Measurements from ENCODE around the gene HSD17B11.
"Not testable (repeated sequence)": the region's sequence is repeated elsewhere in the genome, so short reads cannot be mapped to it uniquely, and the experiment has no call there.

HSD17B11 gene

GRCh38 chr4:87317527-87317926, 73.5 kb downstream of the HSD17B11 start:
- H3K9me3 ChIP-seq (ENCODE audit: low read length) = no peaks in the 10 kb centered on the region
- no peak overlapping the region for H3K9ac ChIP-seq (ENCODE audit: low read length)
- no peak overlapping the region for H3K27ac ChIP-seq (ENCODE audit: low read depth, low read length)

GRCh38 chr4:87316961-87317360, 74.0 kb downstream of the HSD17B11 start:
- H3K27me3 ChIP-seq (ENCODE audit: control insufficient read depth in 1 of 2, insufficient read depth in 2 of 2, low read length in 2 of 2) = no peaks in the 10 kb centered on the region
- H3K4me3 ChIP-seq (ENCODE audit: low read depth in 1 of 2, low read length in 2 of 2) = no peak overlapping the region
- no peak overlapping the region for H3K27ac ChIP-seq (ENCODE audit: low read depth, low read length)
- H3K36me3 ChIP-seq (ENCODE audit: insufficient read depth, low read length) = no peaks in the 10 kb centered on the region
- no peak overlapping the region for H3K9ac ChIP-seq (ENCODE audit: low read length)
- no peaks in the 10 kb centered on the region for H3K9me3 ChIP-seq (ENCODE audit: low read length)
- H3K4me1 ChIP-seq (ENCODE audit: insufficient read depth, low read length) = peaks cover 5% of the 10 kb centered on the region

More at GRCh38 chr4:87317527-87317926, 73.5 kb downstream of the HSD17B11 start:
- peaks cover 11% of the 10 kb centered on the region for H3K4me1 ChIP-seq (ENCODE audit: insufficient read depth, low read length)
- H3K36me3 ChIP-seq (ENCODE audit: insufficient read depth, low read length) = no peaks in the 10 kb centered on the region
- H3K27me3 ChIP-seq (ENCODE audit: control insufficient read depth in 1 of 2, insufficient read depth in 2 of 2, low read length in 2 of 2) = no peaks in the 10 kb centered on the region
- H3K4me3 ChIP-seq (ENCODE audit: low read depth in 1 of 2, low read length in 2 of 2) = no peak overlapping the region

GRCh38 chr4:87315000-87315399, 76.0 kb downstream of the HSD17B11 start:
- H3K4me3 ChIP-seq (ENCODE audit: low read depth in 1 of 2, low read length in 2 of 2); H3K27ac ChIP-seq (ENCODE audit: low read depth, low read length); H3K9ac ChIP-seq (ENCODE audit: low read length); H3K4me1 ChIP-seq (ENCODE audit: insufficient read depth, low read length); H3K36me3 ChIP-seq (ENCODE audit: insufficient read depth, low read length); H3K27me3 ChIP-seq (ENCODE audit: control insufficient read depth in 1 of 2, insufficient read depth in 2 of 2, low read length in 2 of 2); H3K9me3 ChIP-seq (ENCODE audit: low read length): not testable (repeated sequence)

GRCh38 chr4:87313756-87314155, 77.2 kb downstream of the HSD17B11 start:
- Histone ChIP-seq H3K4me3 (ENCODE audit: low read depth in 1 of 2, low read length in 2 of 2) (no peak overlapping the region), H3K4me1 (ENCODE audit: insufficient read depth, low read length) (no peaks in the 10 kb centered on the region), H3K27me3 (ENCODE audit: control insufficient read depth in 1 of 2, insufficient read depth in 2 of 2, low read length in 2 of 2) (no peaks in the 10 kb centered on the region), H3K9ac (ENCODE audit: low read length) (no peak overlapping the region), H3K27ac (ENCODE audit: low read depth, low read length) (no peak overlapping the region), H3K36me3 (ENCODE audit: insufficient read depth, low read length) (no peaks in the 10 kb centered on the region), H3K9me3 (ENCODE audit: low read length) (no peaks in the 10 kb centered on the region)

- Histone ChIP-seq H3K36me3 (ENCODE audit: insufficient read depth, low read length) (no peaks in the 10 kb centered on the region), H3K27ac (ENCODE audit: low read depth, low read length) (no peak overlapping the region), H3K9ac (ENCODE audit: low read length) (no peak overlapping the region), H3K9me3 (ENCODE audit: low read length) (no peaks in the 10 kb centered on the region), H3K4me3 (ENCODE audit: low read depth in 1 of 2, low read length in 2 of 2) (no peak overlapping the region), H3K4me1 (ENCODE audit: insufficient read depth, low read length) (no peaks in the 10 kb centered on the region), H3K27me3 (ENCODE audit: control insufficient read depth in 1 of 2, insufficient read depth in 2 of 2, low read length in 2 of 2) (no peaks in the 10 kb centered on the region)
These were observed 79.3 kb downstream of the HSD17B11 start for GRCh38 chr4:87311684-87312083.

GRCh38 chr4:87310691-87311335, 80.2 kb downstream of the HSD17B11 start:
- no peak overlapping the region for H3K27ac ChIP-seq (ENCODE audit: low read depth, low read length)

GRCh38 chr4:87309625-87310024, 81.4 kb downstream of the HSD17B11 start:
- Histone ChIP-seq H3K27me3 (ENCODE audit: control insufficient read depth in 1 of 2, insufficient read depth in 2 of 2, low read length in 2 of 2) (no peaks in the 10 kb centered on the region), H3K36me3 (ENCODE audit: insufficient read depth, low read length) (no peaks in the 10 kb centered on the region), H3K27ac (ENCODE audit: low read depth, low read length) (no peak overlapping the region)

More at GRCh38 chr4:87310691-87311335, 80.2 kb downstream of the HSD17B11 start:
- H3K36me3 ChIP-seq (ENCODE audit: insufficient read depth, low read length) = no peaks in the 10 kb centered on the region
- H3K4me3 ChIP-seq (ENCODE audit: low read depth in 1 of 2, low read length in 2 of 2) = no peak overlapping the region
- H3K9ac ChIP-seq (ENCODE audit: low read length) = no peak overlapping the region
- H3K4me1 ChIP-seq (ENCODE audit: insufficient read depth, low read length) = no peaks in the 10 kb centered on the region
- H3K27me3 ChIP-seq (ENCODE audit: control insufficient read depth in 1 of 2, insufficient read depth in 2 of 2, low read length in 2 of 2) = no peaks in the 10 kb centered on the region
- H3K9me3 ChIP-seq (ENCODE audit: low read length) = no peaks in the 10 kb centered on the region

GRCh38 chr4:87306056-87306455, 84.9 kb downstream of the HSD17B11 start:
- Histone ChIP-seq H3K27me3 (ENCODE audit: control insufficient read depth in 1 of 2, insufficient read depth in 2 of 2, low read length in 2 of 2) (no peaks in the 10 kb centered on the region), H3K9ac (ENCODE audit: low read length) (no peak overlapping the region), H3K27ac (ENCODE audit: low read depth, low read length) (no peak overlapping the region), H3K36me3 (ENCODE audit: insufficient read depth, low read length) (no peaks in the 10 kb centered on the region), H3K4me1 (ENCODE audit: insufficient read depth, low read length) (no peaks in the 10 kb centered on the region), H3K4me3 (ENCODE audit: low read depth in 1 of 2, low read length in 2 of 2) (no peak overlapping the region), H3K9me3 (ENCODE audit: low read length) (no peaks in the 10 kb centered on the region)

More at GRCh38 chr4:87309625-87310024, 81.4 kb downstream of the HSD17B11 start:
- Histone ChIP-seq H3K9ac (ENCODE audit: low read length) (no peak overlapping the region), H3K9me3 (ENCODE audit: low read length) (no peaks in the 10 kb centered on the region), H3K4me3 (ENCODE audit: low read depth in 1 of 2, low read length in 2 of 2) (no peak overlapping the region), H3K4me1 (ENCODE audit: insufficient read depth, low read length) (no peaks in the 10 kb centered on the region)

- H3K4me1 ChIP-seq (ENCODE audit: insufficient read depth, low read length) = no peaks in the 10 kb centered on the region
- H3K27me3 ChIP-seq (ENCODE audit: control insufficient read depth in 1 of 2, insufficient read depth in 2 of 2, low read length in 2 of 2) = no peaks in the 10 kb centered on the region
- no peak overlapping the region for H3K4me3 ChIP-seq (ENCODE audit: low read depth in 1 of 2, low read length in 2 of 2)
- no peak overlapping the region for H3K27ac ChIP-seq (ENCODE audit: low read depth, low read length)
- H3K9me3 ChIP-seq (ENCODE audit: low read length) = no peaks in the 10 kb centered on the region
- no peak overlapping the region for H3K9ac ChIP-seq (ENCODE audit: low read length)
- no peaks in the 10 kb centered on the region for H3K36me3 ChIP-seq (ENCODE audit: insufficient read depth, low read length)
These were observed 85.4 kb downstream of the HSD17B11 start for GRCh38 chr4:87305562-87305961.

- Histone ChIP-seq H3K27ac (ENCODE audit: low read depth, low read length) (no peak overlapping the region), H3K36me3 (ENCODE audit: insufficient read depth, low read length) (no peaks in the 10 kb centered on the region), H3K27me3 (ENCODE audit: control insufficient read depth in 1 of 2, insufficient read depth in 2 of 2, low read length in 2 of 2) (no peaks in the 10 kb centered on the region), H3K4me3 (ENCODE audit: low read depth in 1 of 2, low read length in 2 of 2) (no peak overlapping the region), H3K9ac (ENCODE audit: low read length) (no peak overlapping the region), H3K4me1 (ENCODE audit: insufficient read depth, low read length) (no peaks in the 10 kb centered on the region), H3K9me3 (ENCODE audit: low read length) (no peaks in the 10 kb centered on the region)
These were observed 86.1 kb downstream of the HSD17B11 start for GRCh38 chr4:87304745-87305432.

- no peaks in the 10 kb centered on the region for H3K9me3 ChIP-seq (ENCODE audit: low read length)
- H3K36me3 ChIP-seq (ENCODE audit: insufficient read depth, low read length) = no peaks in the 10 kb centered on the region
- no peaks in the 10 kb centered on the region for H3K4me1 ChIP-seq (ENCODE audit: insufficient read depth, low read length)
- H3K27me3 ChIP-seq (ENCODE audit: control insufficient read depth in 1 of 2, insufficient read depth in 2 of 2, low read length in 2 of 2) = no peaks in the 10 kb centered on the region
- H3K9ac ChIP-seq (ENCODE audit: low read length) = no peak overlapping the region
- H3K27ac ChIP-seq (ENCODE audit: low read depth, low read length) = no peak overlapping the region
- H3K4me3 ChIP-seq (ENCODE audit: low read depth in 1 of 2, low read length in 2 of 2) = no peak overlapping the region
These were observed 91.1 kb downstream of the HSD17B11 start for GRCh38 chr4:87299898-87300297.

GRCh38 chr4:87298362-87298761, 92.6 kb downstream of the HSD17B11 start:
- no peaks in the 10 kb centered on the region for H3K27me3 ChIP-seq (ENCODE audit: control insufficient read depth in 1 of 2, insufficient read depth in 2 of 2, low read length in 2 of 2)
- H3K9ac ChIP-seq (ENCODE audit: low read length) = no peak overlapping the region
- H3K27ac ChIP-seq (ENCODE audit: low read depth, low read length) = no peak overlapping the region
- no peaks in the 10 kb centered on the region for H3K36me3 ChIP-seq (ENCODE audit: insufficient read depth, low read length)
- H3K9me3 ChIP-seq (ENCODE audit: low read length) = no peaks in the 10 kb centered on the region
- H3K4me3 ChIP-seq (ENCODE audit: low read depth in 1 of 2, low read length in 2 of 2) = no peak overlapping the region
- no peaks in the 10 kb centered on the region for H3K4me1 ChIP-seq (ENCODE audit: insufficient read depth, low read length)

All from muscle layer of colon (tissue), 2 donors.